Fibroblast of mammary gland (primary cell): ENCODE measurements around the gene B4GALNT3.

Source experiments
- DNase-seq: peaks from one replicate; pipeline ENCODE4 v3.0.0-alpha.2; 2010; ENCODE audit warnings: low read depth
- H3K4me3 ChIP-seq: 2 replicates; pipeline ENCODE4 v1.5.1; 2011; ENCODE audit warnings: low read depth, mild to moderate bottlenecking, low read length, moderate library complexity; ENCODE audit not compliant: control insufficient read depth
- CTCF ChIP-seq: conservative IDR thresholded peaks from 2 replicates; pipeline ENCODE4 v1.5.1; 2011; ENCODE audit warnings: low read depth, low read length, inconsistent platforms; ENCODE audit not compliant: control insufficient read depth, insufficient read depth

B4GALNT3 gene

DNA sequence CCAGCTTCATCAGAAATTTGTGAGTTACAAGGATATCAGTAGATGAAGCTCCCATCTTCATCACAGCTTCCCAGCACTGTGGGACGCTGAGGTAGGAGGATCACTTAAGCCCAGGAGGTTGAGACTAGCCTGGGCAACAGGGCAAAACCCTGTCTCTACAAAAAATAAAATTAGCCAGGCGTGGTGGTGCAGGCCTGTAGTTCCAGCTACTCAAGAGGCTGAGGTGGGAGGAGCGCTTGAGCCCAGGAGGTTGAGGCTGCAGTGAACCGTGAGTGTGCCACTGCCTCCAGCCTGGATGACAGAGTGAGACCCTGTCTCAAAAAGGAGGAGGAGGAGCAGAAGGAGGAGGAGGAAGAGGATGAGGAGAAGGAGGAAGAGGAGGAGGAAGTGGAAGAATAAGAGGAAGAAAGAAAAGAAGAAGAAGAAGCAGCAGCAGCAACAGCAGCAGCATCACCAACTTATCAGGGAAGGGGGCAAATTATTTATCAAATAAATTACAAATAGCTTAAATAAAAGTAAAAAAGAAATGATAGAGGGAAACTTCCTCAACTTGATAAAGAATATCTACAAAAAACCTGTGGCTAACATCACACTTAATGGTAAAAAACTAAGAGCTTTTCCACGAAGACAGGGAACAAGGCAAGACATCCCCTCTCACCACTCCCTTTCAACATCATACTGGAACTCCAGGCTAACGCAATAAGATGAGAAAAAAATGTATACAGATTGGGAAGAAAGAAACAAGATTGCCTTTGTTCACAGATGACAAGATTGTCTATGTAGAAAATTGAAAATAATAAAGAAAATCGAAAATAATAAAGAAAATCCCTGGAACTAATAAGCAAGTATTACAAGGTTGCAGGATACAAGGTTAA lies 133.9 kb downstream of the B4GALNT3 start:
- DNase-seq, result no peak
- H3K4me3 ChIP-seq, result no peak overlapping the region
- no peak for TF ChIP-seq CTCF

DNA sequence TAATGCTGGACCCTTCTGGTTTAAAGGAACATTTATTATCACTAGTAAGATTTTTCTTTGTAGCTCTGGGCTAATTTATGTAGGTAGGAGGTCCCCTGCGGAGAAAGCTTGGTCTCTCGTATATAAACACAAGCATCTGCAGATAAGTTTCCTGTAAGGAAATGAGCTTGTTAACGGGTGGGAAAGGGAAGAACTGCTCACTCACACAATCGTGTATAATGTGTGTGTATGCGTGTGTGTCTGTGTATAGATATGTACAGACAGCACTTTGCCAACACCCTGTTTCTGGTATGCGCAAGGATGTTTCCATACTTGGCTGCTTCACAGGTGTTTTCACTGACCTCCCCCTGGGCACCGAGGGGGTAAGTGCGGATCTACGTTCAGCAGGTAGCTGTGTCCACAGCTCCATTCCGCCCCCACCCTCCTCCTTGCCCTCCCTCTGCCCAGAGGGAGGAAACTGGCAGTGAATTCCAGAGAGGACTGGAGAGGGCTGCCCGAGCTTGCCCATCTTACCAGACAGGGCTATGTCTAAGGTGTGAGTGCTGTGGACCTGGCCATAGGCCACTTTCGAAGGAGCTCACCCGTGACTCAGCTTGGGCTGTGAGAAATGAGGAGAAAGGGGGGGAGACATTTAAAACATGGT lies 138.3 kb downstream of the B4GALNT3 start:
- no peak for TF ChIP-seq CTCF
- no peak overlapping the region for H3K4me3 ChIP-seq
- DNase-seq, result no peak

- no peak for TF ChIP-seq CTCF
- H3K4me3 ChIP-seq, result no peak overlapping the region
- no peak for DNase-seq
Observed at GRCh38 chr12:599756-600155, 140.0 kb downstream of the B4GALNT3 start.

GRCh38 chr12:601976-602699 lies 142.4 kb downstream of the B4GALNT3 start:
- TF ChIP-seq CTCF, result no peak
- no peak for DNase-seq

DNA sequence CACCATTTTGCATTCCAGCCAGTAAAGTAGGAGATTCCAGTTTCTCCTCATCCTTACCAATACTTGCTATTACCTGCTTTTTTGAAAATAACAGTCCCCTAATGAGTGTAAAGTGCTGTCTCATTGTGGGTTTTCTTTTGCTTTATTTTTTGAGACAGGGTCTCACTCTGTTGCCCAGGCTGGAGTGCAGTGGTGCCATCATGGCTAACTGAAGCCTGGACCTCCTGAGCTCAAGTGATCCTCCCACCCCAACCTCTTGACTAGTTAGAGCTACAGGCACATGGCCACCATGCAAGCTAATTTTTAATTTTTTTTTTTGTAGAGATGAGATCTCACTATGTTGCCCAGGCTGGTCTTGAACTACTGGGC lies 142.9 kb downstream of the B4GALNT3 start:
- no peak for DNase-seq
- no peak overlapping the region for H3K4me3 ChIP-seq
- TF ChIP-seq CTCF, result no peak

More at GRCh38 chr12:601976-602699, 142.4 kb downstream of the B4GALNT3 start:
- no peak overlapping the region for H3K4me3 ChIP-seq

- TF ChIP-seq CTCF, result no peak
- no peak overlapping the region for H3K4me3 ChIP-seq
- no peak for DNase-seq
Observed at GRCh38 chr12:604956-605355, 145.2 kb downstream of the B4GALNT3 start.
